Measurements from ENCODE around the gene CSTF1.

Gene CSTF1

DNA sequence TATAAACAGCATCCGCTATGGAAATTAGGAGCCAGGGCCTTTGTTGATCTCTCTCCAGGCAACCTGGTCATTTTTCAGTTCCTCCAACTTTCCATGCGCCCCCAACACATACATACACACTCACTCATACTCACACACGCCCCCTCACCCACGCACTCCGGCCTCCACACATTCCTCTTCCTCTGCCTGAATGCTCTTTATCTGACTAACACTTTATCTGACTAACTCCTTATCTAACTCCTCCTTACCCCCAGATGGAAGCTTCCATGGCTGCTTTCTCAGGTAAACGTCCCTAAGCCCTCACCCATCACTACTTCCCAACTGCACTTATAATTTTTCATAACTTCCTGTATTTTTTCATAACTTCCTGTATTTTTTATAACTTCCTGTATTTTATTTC is 37.1 kb downstream of the CSTF1 start:
- DNase-seq (peak; percentile 58), ATAC-seq (peak; percentile 60)

- ATAC-seq (no peak), DNase-seq (no peak)
Measured at GRCh38 chr20:56429941-56430340, 37.5 kb downstream of the CSTF1 start.

GRCh38 chr20:56430461-56430860 is 38.0 kb downstream of the CSTF1 start:
- no peak for ATAC-seq
- no peak for DNase-seq

- DNase-seq (no peak), ATAC-seq (no peak)
Measured at GRCh38 chr20:56430957-56431356, 38.5 kb downstream of the CSTF1 start.

DNA sequence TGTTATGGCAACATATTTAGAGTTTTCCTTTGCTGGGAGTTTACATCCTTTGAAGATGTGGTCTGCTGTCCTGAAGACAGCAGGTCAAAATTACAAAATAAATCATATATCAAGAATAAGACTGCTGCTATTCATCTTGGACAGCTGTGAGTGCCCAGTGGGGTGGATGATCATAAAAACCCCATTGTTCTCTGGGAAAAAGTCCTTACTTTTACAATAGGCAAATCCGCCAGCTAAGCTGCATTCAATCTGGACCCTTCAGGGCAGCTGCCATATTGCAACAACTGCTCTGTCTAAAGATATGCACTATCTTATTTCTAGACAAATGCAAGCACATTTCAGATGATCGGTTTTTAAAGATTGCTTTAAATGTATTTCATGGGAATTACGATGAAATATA is 39.0 kb downstream of the CSTF1 start:
- ATAC-seq (no peak), DNase-seq (no peak)

DNA sequence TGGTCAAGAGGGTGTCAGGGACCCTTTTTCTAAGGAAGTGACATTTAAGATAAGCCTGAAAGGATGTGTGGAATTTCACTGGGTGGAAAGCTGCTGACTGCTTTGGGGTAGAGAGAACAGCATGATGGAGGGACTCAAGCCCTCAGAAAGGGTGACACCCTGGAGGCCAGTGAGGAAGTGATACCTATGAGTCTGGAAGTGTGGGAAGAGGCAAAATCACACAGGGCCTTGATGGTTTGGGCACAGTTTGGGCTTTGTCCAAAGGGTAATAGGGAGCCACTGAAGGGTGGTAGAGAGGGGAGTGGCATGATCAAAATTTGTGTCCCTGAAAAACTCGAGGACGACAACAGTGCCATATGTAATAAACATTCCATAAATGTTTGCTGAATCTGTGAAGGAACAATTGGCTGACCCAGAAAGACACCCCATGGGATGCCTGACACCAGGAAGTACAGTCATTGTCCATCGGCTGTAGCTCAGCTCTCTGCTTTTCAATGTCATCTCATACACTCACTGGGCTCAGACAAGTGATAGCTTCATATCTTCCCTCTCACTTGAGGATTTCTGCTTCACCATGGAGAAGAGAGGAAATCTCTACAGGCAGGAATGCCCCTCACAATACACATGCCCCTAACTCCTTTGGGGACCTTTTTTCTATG is 40.9 kb downstream of the CSTF1 start:
- ATAC-seq (no peak), DNase-seq (no peak)

- no peak for DNase-seq
- ATAC-seq = peak; percentile 78
Measured at GRCh38 chr20:56433880-56434255, 41.4 kb downstream of the CSTF1 start.

DNA sequence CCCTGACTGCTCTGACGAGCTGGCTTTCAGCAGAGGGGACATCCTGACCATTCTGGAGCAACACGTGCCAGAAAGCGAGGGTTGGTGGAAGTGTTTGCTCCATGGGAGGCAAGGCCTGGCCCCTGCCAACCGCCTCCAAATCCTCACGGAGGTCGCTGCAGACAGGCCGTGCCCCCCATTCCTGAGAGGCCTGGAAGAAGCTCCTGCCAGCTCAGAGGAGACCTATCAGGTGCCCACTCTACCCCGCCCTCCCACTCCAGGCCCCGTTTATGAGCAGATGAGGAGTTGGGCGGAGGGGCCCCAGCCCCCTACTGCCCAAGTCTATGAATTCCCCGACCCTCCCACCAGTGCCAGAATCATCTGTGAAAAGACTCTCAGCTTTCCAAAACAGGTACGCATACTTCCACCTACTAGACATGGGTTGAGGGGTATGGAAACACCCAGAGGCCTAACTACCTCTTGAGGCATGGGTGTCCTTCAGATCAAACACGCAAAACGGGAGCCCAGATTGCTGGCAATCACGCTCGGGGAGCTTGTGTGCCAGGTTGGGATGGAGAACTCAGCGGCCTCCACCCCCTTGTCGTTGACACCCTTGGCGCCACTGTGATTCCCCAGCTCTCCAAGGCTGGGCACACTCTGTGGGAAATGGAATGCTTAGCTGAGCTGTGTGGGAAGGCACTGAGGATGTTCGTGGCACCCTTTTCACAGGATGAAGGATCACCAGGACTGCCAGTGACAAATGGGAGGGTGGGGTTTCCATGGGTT is 44.9 kb downstream of the CSTF1 start:
- no peak for ATAC-seq
- no peak for DNase-seq

- DNase-seq (no peak), ATAC-seq (no peak)
Measured at GRCh38 chr20:56438284-56438683, 45.8 kb downstream of the CSTF1 start.

DNA sequence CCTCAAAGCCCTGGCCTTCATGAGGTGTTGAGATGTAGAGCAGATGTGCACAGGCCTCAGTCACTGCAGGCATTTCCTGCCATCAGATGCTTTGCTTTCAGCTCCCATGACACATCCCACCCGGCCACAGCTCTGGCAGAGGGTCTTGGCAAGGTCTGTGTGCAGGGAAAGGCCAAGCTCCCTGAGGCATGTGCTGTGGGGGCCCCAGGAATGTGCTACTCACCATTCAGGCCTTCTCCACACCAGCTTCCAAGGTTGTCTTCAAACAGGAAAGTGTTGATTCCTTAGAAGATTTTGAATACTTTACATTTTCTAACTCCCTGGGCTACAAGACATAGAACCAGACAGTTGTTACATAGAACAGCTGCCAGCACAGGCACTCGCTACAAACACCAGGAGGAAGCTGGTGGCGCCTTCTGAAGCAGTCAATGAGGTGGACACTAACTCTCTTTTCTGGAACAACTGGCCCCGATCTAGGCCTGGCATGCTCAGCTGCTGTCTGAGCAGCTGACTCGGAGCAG is 47.4 kb downstream of the CSTF1 start:
- ATAC-seq (peak; percentile 45), DNase-seq (peak; percentile 49)

DNA sequence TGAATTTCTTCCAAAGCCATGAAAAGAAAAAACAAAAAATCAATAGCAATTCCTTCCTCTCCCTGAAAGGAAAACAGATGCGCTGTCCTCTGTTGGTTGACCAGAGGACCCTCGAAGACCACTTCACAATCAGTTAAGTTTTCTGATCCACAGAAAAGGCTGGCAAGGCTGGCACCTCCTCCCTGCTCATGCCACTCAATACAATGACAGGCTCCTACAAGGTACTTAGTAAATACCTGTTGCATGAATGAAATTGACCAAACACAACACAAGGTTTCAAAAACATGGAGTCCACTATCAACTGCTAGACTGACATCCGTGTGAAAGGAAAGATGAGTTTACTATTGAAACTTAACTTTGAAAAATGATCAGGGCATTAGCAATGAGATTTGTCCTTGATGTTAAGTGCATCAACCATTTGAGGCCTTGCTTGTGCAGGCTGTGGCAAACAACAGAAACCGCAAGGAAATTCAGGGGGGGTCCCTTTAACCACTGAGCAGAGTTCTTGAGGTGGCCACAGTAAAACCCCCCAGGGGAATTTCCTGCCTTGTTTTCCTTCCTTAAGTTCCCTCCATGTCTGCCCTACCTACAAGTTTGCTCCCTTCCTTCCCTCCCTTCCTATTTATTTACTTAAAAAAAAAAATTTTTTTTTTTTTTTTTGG is 48.0 kb downstream of the CSTF1 start:
- DNase-seq (peak; percentile 74), ATAC-seq (peak; percentile 72)

DNA sequence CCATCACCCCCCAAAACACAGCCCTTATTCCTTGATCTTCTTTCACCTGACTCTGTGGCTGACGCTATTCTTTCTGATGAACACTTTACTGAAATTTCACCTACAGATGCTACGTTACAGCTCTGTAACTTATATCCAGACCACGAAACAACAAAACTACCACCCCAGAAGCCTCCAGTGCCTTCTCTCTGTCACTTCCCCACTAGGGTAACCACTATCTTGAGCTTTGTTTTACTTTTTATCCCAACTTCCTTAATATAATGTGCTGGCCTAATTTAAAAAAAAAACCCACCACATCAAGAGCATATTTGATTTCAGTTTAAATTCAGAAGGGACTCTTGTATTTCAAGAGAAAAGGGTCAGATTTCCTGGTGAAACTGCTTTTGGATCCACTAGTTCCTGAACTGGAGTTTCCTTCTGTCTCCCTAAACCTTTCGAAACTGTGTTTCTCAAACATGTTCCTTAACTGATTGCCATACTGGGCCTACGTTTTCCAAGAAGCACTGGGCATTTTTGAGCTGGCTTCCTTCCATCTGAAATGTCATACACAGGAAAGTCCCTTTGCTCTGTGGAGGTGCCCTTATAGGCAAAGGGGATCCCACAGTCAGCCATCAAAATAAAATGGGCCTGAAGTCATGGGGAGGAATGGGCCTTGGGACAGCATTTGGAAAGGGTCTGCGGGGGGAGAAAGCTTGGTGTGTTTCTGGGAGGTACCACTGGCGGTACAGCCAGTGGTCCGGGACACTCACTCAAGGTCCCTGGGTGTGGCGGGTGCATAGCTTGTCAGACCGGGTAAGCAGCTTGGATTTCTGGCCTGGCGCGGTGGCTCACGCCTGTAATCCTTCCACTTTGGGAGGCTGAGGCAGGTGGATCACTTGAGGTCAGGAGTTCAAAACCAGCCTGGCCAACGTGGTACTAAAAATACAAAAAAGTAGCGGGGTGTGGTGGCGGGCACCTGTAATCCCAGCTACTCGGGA is 50.2 kb downstream of the CSTF1 start:
- DNase-seq (no peak), ATAC-seq (peak; percentile 17)

DNA sequence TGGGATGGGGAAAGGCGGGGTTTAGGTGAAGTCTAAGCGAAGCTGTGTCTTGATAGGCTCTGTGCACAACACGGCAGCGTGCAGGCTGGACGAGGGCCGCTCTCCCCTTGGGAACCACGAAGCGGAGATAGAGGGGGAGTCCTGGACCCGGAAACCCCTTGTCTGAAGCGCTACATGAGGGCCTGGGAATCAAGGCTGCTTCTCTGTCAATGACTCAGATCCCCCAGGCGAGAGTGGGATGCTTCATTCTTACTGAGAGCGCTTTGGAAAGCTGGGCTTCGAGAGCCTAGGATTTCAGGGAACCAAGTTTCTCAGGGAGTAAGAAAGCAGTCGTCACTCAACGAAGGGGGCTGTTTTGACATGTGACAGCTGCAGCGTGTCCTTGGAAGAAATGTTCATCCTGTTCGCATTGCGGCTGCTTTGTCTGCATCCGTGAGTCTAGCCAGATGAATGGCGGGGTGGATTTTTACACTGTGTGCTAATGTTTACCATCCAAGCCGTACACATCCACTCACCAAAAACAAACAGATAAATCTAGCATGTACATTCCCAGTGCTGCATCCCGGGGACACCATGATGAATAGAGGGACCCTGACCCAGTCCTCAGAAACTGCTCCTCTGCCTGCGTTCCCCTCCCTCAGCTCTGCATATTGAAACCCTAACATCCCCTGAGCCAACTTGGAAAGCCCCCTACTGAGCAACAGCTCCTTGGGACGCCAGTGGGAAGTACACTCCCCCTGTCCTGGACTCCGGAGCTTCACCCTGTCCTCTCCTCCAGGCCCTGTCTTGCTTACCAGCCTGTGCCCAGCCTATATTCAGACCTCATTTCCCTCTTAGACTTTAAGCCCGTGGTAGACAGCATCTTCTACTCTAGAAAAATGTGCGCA is 51.5 kb downstream of the CSTF1 start:
- no peak for ATAC-seq
- no peak for DNase-seq

- ATAC-seq (no peak), DNase-seq (no peak)
Measured at GRCh38 chr20:56445130-56445529, 52.7 kb downstream of the CSTF1 start.

DNA sequence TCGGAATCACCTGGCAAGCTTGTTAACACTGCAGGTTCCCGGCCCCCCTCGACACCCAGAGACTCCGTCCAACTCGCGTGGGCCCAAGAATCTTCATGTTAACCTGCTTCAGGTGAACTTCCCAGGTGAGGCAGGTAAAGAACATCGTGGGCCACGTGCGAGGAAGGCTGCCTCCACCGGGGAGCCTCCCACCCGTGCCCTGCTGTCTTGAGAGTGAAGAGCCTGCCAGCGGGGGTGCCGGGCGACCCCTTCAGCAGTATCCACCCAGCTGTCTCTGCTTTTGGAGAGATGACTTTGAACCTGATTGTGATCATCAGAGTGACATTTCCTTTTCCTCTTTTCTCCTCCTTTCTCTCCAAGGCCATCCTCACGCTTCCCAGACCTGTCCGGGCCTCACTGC is 53.1 kb downstream of the CSTF1 start:
- DNase-seq = no peak
- no peak for ATAC-seq

DNA sequence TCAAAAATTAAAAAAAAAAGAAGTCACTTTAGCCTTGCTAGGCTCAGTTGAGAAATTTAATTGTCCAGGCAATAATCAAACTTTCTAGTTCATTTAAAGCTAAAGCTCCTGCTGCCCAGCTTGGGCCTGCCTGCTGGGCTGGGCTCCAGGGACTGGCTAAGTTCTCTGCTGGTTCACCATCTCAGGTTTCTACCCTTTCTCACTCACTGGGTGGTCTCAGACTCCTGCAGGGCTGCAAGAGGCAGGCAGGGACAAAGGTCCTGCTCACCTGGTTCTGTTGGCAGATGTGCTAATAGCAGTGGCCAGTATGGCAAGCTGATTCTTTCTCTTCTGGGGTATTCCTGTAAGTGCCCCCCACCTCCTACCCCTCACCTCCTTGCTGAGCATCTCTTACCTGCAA is 54.8 kb downstream of the CSTF1 start:
- DNase-seq (no peak), ATAC-seq (no peak)

DNA sequence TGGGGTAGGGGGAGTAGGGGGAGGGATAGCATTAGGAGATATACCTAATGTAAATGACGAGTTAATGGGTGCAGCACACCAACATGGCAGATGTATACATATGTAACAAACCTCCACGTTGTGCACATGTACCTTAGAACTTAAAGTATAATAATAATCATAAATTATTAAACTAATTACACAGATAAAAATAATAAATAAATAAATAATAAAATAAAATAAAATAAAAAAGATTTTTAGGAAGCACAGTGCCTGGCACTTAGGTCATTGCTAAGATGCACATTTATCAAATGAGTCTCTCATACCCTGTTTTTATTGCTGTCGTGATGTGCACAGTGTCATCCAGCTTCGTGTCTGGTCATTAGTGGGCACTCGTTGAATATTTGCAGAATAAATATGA is 57.0 kb downstream of the CSTF1 start:
- DNase-seq (no peak), ATAC-seq (no peak)

DNA sequence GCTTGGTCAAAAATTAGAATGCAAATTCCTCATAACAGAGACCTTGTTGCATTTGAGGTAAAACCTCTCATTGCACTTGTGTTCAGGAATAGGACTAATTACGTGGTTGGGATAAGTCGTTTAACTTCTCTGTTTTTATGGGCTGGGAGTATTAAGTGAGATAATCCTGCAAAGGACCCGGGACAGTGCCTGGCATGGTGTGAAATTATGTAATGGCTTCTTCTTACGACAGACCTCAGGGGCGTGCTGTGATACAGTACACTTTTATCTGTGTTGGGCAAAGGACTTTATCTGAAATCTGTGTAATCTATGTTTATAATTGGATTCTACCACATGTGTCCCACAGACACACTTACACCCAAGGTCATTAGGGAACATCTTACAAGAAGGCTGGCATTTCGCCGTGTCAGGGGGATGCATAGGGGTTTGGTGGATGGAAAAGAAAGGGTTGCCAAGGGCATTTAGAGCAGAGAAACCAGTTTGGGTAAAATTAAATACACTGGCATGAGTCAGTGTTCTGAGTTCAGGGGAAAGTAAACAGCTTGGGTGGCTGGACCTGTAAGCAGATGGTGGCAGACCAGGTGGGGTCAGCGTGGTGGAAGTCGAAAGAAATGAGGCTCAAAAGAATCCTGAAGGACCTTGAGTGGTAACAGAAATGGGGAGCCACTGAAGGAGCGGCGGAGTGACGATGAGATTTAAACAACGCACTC is 58.8 kb downstream of the CSTF1 start:
- ATAC-seq (no peak), DNase-seq (no peak)

DNA sequence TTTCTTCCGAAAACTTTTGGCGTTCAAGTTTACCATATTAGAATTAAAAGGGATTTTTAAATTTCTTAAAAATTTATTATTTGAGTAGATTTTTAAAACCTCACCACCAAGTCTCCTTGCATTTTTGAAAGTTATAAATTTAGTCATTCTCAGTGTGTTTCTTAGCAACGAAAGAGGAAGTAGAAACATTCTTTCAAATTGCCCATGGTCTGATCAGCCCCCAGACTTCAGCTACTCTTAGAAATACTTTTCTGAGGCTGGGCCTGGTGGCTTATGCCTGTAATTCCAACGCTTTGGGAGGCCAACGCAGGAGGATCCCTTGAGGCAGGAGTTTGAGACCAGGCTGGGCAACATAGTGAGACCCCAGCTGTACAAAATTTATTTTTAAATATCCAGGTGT is 60.9 kb downstream of the CSTF1 start:
- no peak for DNase-seq
- ATAC-seq = no peak

DNA sequence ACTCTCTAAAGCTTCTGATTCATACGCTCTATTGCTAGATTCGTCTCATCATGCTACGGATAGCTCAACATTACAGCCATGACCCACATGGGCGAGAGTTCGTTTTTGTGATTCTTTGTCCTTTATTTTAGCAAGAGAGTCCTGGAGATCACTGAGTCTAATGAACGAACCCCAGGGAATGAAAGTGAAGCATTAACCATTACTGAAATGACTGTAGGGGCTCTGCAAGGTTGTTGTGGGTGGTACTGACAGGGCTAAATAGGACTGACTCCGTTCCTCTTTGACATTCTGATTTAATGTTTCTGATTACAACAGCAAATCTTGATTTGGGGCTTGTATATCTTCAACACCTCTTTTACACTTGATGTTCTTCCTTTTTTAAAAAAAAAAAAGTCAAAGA is 62.3 kb downstream of the CSTF1 start:
- no peak for DNase-seq
- peak; percentile 92 for ATAC-seq

Data from stimulated activated naive CD8-positive, alpha-beta T cell treated with anti-CD3 and anti-CD28 coated beads, Interleukin-15, Interleukin-2, amounts not matched to agents 100 U/mL and 50 U/mL, for 24 hours (primary cell).